A549 (cell line): Measurements from ENCODE around the gene SECISBP2L. TPM values are rescaled to one million over a fixed set of nuclear protein-coding genes. Genes with fewer than 3 reads are reported as not detected.
A peak's percentile ranks its signal among the peaks of the same experiment; 100 is the strongest.

Experiments
- ATAC-seq, 2 experiments: fragments of 200-7000 bp in 1 of 2; fragments of >200 bp in 1 of 2; cut with Nextera tagmentation in 1 of 2; cut with Tn5 transposase in 1 of 2; 3 replicates each; pipeline versions ENCODE4 v1.8.0 to v1.9.1; 2018 to 2020; ENCODE audit warnings: mild to moderate bottlenecking in 1 of 2, moderate library complexity in 1 of 2
- CTCF ChIA-PET: fragments of 300-600 bp; sonication (Branson Sonifier 250); formaldehyde crosslinking; extraction: SDS; loops from one replicate; lab custom pipeline; 2021; ENCODE audit warnings: antibody characterized with exemption, inconsistent platforms; lab: Yijun Ruan, JAX
- POLR2A ChIA-PET: fragments of 350-600 bp; formaldehyde crosslinking; extraction: SDS; loops from one replicate; lab custom pipeline; 2021; ENCODE audit warnings: antibody characterized with exemption, inconsistent platforms; lab: Yijun Ruan, JAX
- DNase-seq, 2 experiments: peaks; one replicate each; pipeline versions ENCODE4 v3.0.0 to v3.0.0-alpha.2; 2011 to 2016; ENCODE audit warnings: low read depth in 1 of 2, low spot score in 1 of 2
- FAIRE-seq: peaks from 2 replicates; lab custom pipeline; 2011; peaks lifted over from hg19 to GRCh38; lab: Jason Lieb, UNC
- H3K27ac ChIP-seq, 2 experiments: fragments of >200 bp; sonication (Bioruptor Twin); formaldehyde crosslinking; 3 replicates each; pipeline ENCODE4 v1.5.1; 2016 to 2017
- H3K4me1 ChIP-seq: fragments of >200 bp; sonication (Bioruptor Twin); formaldehyde crosslinking; 3 replicates; pipeline ENCODE4 v1.6.1; 2016
- H3K4me2 ChIP-seq: fragments of >200 bp; sonication (Bioruptor Twin); formaldehyde crosslinking; 3 replicates; pipeline ENCODE4 v1.6.1; 2016
- H3K4me3 ChIP-seq: fragments of >200 bp; sonication (Bioruptor Twin); formaldehyde crosslinking; 3 replicates; pipeline ENCODE4 v1.5.1; 2016
- H3K9me3 ChIP-seq: fragments of >200 bp; sonication (Bioruptor Twin); formaldehyde crosslinking; 3 replicates; pipeline ENCODE4 v1.6.1; 2016
- CBX8 ChIP-seq: fragments of 200-600 bp; sonication (generic); IDR thresholded peaks from 2 replicates; pipeline ENCODE4 v1.6.1; 2016
- CEBPB ChIP-seq, 2 experiments: fragments of >200 bp in 1 of 2; sonication (Bioruptor Twin) in 1 of 2; formaldehyde crosslinking in 1 of 2; IDR thresholded peaks; 2 replicates each; pipeline ENCODE4 v1.6.1; 2012 to 2016
- CHD2 ChIP-seq: fragments of 150-350 bp; IDR thresholded peaks from 2 replicates; pipeline ENCODE4 v1.6.1; 2014; ENCODE audit warnings: low read length; ENCODE audit not compliant: partially characterized antibody
- CTCF ChIP-seq: fragments of >200 bp; sonication (Bioruptor Twin); formaldehyde crosslinking; IDR thresholded peaks from 3 replicates; pipeline ENCODE4 v1.5.1; 2016
- FOSB ChIP-seq: fragments of 250-450 bp; sonication (Bioruptor Pico); IDR thresholded peaks from 2 replicates; pipeline ENCODE4 v1.5.0; 2020; ENCODE audit warnings: mild to moderate bottlenecking, moderate library complexity
- FOSL2 ChIP-seq, 2 experiments: fragments of 450-650 bp in 1 of 2; fragments of >200 bp in 1 of 2; sonication (Bioruptor Twin) in 1 of 2; formaldehyde crosslinking; IDR thresholded peaks; 2 replicates each; pipeline versions ENCODE4 v1.5.0 to v1.6.1; 2016 to 2020; ENCODE audit warnings: mild to moderate bottlenecking in 1 of 2, moderate library complexity in 1 of 2
- HES2 ChIP-seq: fragments of >200 bp; sonication (Bioruptor Twin); formaldehyde crosslinking; IDR thresholded peaks from 2 replicates; pipeline ENCODE4 v1.6.1; 2016
- HEYL ChIP-seq: fragments of 250-450 bp; sonication (Bioruptor Pico); IDR thresholded peaks from 2 replicates; pipeline ENCODE4 v1.8.0; 2021; ENCODE audit warnings: mild to moderate bottlenecking, moderate library complexity
- MAX ChIP-seq: IDR thresholded peaks from 2 replicates; pipeline ENCODE4 v1.6.1; 2012
- MAZ ChIP-seq: fragments of 150-350 bp; IDR thresholded peaks from 2 replicates; pipeline ENCODE4 v1.6.1; 2014; ENCODE audit warnings: antibody characterized with exemption, low read depth, low read length, borderline replicate concordance
- MYC ChIP-seq: IDR thresholded peaks from 2 replicates; pipeline ENCODE4 v1.6.1; 2012; ENCODE audit warnings: mild to moderate bottlenecking, inconsistent platforms, low read length, improper control_type of control experiment, borderline replicate concordance
- NFE2L2 ChIP-seq: fragments of 150-350 bp; conservative IDR thresholded peaks from 2 replicates; pipeline ENCODE4 v1.6.1; 2014; ENCODE audit warnings: low read length
- NPAS2 ChIP-seq: fragments of 250-450 bp; sonication (Bioruptor Pico); IDR thresholded peaks from 2 replicates; pipeline ENCODE4 v1.8.0; 2022; ENCODE audit warnings: mild to moderate bottlenecking, moderate library complexity, borderline replicate concordance
- REST ChIP-seq: fragments of 200-600 bp; sonication (generic); IDR thresholded peaks from 2 replicates; pipeline ENCODE4 v1.6.1; 2016; ENCODE audit warnings: antibody characterized with exemption, mild to moderate bottlenecking, moderate library complexity
- TFCP2L1 ChIP-seq: fragments of 250-450 bp; sonication (Bioruptor Pico); IDR thresholded peaks from 2 replicates; pipeline ENCODE4 v1.5.0; 2021; ENCODE audit warnings: mild to moderate bottlenecking
- TP53 ChIP-seq: fragments of 250-450 bp; sonication (Bioruptor Pico); IDR thresholded peaks from 2 replicates; pipeline ENCODE4 v1.5.0; 2021; ENCODE audit warnings: mild to moderate bottlenecking, moderate library complexity
- ZSCAN20 ChIP-seq: fragments of 250-450 bp; sonication (Bioruptor Pico); IDR thresholded peaks from 2 replicates; pipeline ENCODE4 v1.8.0; 2022; ENCODE audit warnings: mild to moderate bottlenecking, moderate library complexity
- WGBS: methylation state at CpG from one replicate; pipeline ENCODE4 v1.1.6; 2017; ENCODE audit errors: missing lambda C conversion rate; 5-methylcytosine and 5-hydroxymethylcytosine counted together
- polyA plus RNA-seq, 4 experiments: library from polyadenylated mRNA; depleted of rRNA in 3 of 4; stranded (reverse); fragments of >200 nt; fragmentation: RNase III in 1 of 4; extraction: RNeasy Plus Mini Kit Qiagen cat#74134 plus additional on column Dnase treatment in 1 of 4; gene quantifications; 2 replicates in 3 of 4; 3 replicates in 1 of 4; pipeline ENCODE4 v1.2.3, GENCODE V29; 2011 to 2017

SECISBP2L gene
- polyA plus RNA-seq, 2 of the 4 experiments (the other 2 are of a cell fraction) = 7.5 to 15.0 TPM

- no peak for TF ChIP-seq TFCP2L1 (CRISPR knock-in tag)
- TF ChIP-seq REST = no peak
- no peak for TF ChIP-seq MAX
- no peak for TF ChIP-seq CBX8
- TF ChIP-seq ZSCAN20 (CRISPR knock-in tag) = no peak
- no peak for TF ChIP-seq FOSL2 (IDR thresholded peaks at IDR 0.05)
- TF ChIP-seq FOSL2 (CRISPR knock-in tag; IDR thresholded peaks at IDR 0.05) = no peak
- TF ChIP-seq HES2 = no peak
- no peak for TF ChIP-seq FOSB (CRISPR knock-in tag)
- H3K4me2 ChIP-seq = peak overlapping the region; percentile 28
- H3K4me3 ChIP-seq = no peak overlapping the region
- ChIA-PET POLR2A (no interaction called here), CTCF (interaction anchor here (1.2 kb wide), 1 partner anchor 1009 kb away, joined by 3 read pairs; no protein-coding TSS in a partner anchor)
- DNase-seq (no peak), ATAC-seq (no peak), FAIRE-seq (no peak)
- no peaks in the 10 kb centered on the region for H3K9me3 ChIP-seq
- peaks cover 39% of the 10 kb centered on the region; the same call in 2 of the 3 replicates for H3K4me1 ChIP-seq
- no peak overlapping the region for H3K27ac ChIP-seq
These were observed 4.1 kb downstream of the SECISBP2L start for GRCh38 chr15:49042165-49042564.

GRCh38 chr15:49041426-49041825 lies 4.8 kb downstream of the SECISBP2L start:
- peaks cover 46% of the 10 kb centered on the region; the same call in 2 of the 3 replicates for H3K4me1 ChIP-seq
- peak overlapping the region; percentile 28 for H3K4me2 ChIP-seq
- CTCF ChIA-PET = interaction anchor here (1.2 kb wide), 1 partner anchor 1010 kb away, joined by 3 read pairs; no protein-coding TSS in a partner anchor
- no peak for DNase-seq
- TF ChIP-seq CTCF = no peak
- TF ChIP-seq NPAS2 (CRISPR knock-in tag) = no peak
- TF ChIP-seq CHD2 = no peak
- no peak for TF ChIP-seq CEBPB (IDR thresholded peaks at IDR 0.05)
- no peak for TF ChIP-seq HES2
- TF ChIP-seq NFE2L2 = no peak
- no peak for TF ChIP-seq MYC
- TF ChIP-seq, all 56 proteins: peak for 0
- Histone ChIP-seq H3K27ac (no peak overlapping the region), H3K4me3 (no peak overlapping the region), H3K9me3 (no peaks in the 10 kb centered on the region)
- no peak for ATAC-seq
- POLR2A ChIA-PET = no interaction called here
- WGBS = 53% methylated on average over 5 of the region's 5 CpGs
- FAIRE-seq = no peak

GRCh38 chr15:49040151-49040550 lies 6.1 kb downstream of the SECISBP2L start:
- ChIA-PET CTCF (no interaction called here), POLR2A (interaction anchor here (0.7 kb wide), 1 partner anchor 75 kb away, joined by 3 read pairs; no protein-coding TSS in a partner anchor)
- FAIRE-seq (no peak), DNase-seq (no peak), ATAC-seq (no peak)
- Histone ChIP-seq H3K27ac (no peak overlapping the region), H3K4me2 (no peak overlapping the region), H3K4me1 (peaks cover 46% of the 10 kb centered on the region; the same call in 2 of the 3 replicates), H3K9me3 (no peaks in the 10 kb centered on the region), H3K4me3 (no peak overlapping the region)
- TF ChIP-seq MAZ = no peak
- no peak for TF ChIP-seq HEYL (CRISPR knock-in tag)
- no peak for TF ChIP-seq TP53 (CRISPR knock-in tag)
